HEK293T (cell line): Measurements from ENCODE around the gene ZNF777.

Source experiments
- CTCF ChIA-PET: fragments of 350-600 bp; formaldehyde crosslinking; extraction: SDS; loops from one replicate; lab custom pipeline; 2021; ENCODE audit warnings: antibody characterized with exemption, inconsistent platforms; lab: Yijun Ruan, JAX
- POLR2A ChIA-PET: fragments of 350-600 bp; formaldehyde crosslinking; extraction: SDS; loops from one replicate; lab custom pipeline; 2020; ENCODE audit warnings: antibody characterized with exemption, inconsistent platforms; lab: Yijun Ruan, JAX
- DNase-seq: peaks from one replicate; pipeline ENCODE4 v3.0.0; 2012; ENCODE audit warnings: mixed read lengths; ENCODE audit errors: extremely low spot score
- ARNT ChIP-seq: fragments of 450-650 bp; IDR thresholded peaks from 2 replicates; pipeline ENCODE4 v1.6.1; 2017; ENCODE audit warnings: mild to moderate bottlenecking
- BHLHE40 ChIP-seq: fragments of 450-650 bp; IDR thresholded peaks from 2 replicates; pipeline ENCODE4 v1.6.1; 2016; ENCODE audit warnings: mild to moderate bottlenecking, moderate library complexity, borderline replicate concordance
- CTBP1 ChIP-seq: fragments of 450-650 bp; IDR thresholded peaks from 2 replicates; pipeline ENCODE4 v1.6.1; 2016; ENCODE audit warnings: borderline replicate concordance
- ELF4 ChIP-seq: fragments of 450-650 bp; IDR thresholded peaks from 2 replicates; pipeline ENCODE4 v1.6.1; 2017; ENCODE audit warnings: antibody characterized with exemption
- FOXA1 ChIP-seq: fragments of 450-650 bp; IDR thresholded peaks from 2 replicates; pipeline ENCODE4 v1.6.1; 2016; ENCODE audit warnings: mild to moderate bottlenecking
- FOXK2 ChIP-seq: fragments of 450-650 bp; IDR thresholded peaks from 2 replicates; pipeline ENCODE4 v1.6.1; 2016; ENCODE audit warnings: mild to moderate bottlenecking
- FOXM1 ChIP-seq: fragments of 450-650 bp; IDR thresholded peaks from 2 replicates; pipeline ENCODE4 v1.6.1; 2017; ENCODE audit warnings: mild to moderate bottlenecking, borderline replicate concordance
- HDGF ChIP-seq: fragments of 450-650 bp; IDR thresholded peaks from 2 replicates; pipeline ENCODE4 v1.6.1; 2017; ENCODE audit warnings: antibody characterized with exemption, borderline replicate concordance
- L3MBTL2 ChIP-seq: fragments of 450-650 bp; conservative IDR thresholded peaks from 2 replicates; pipeline ENCODE4 v1.6.1; 2016; ENCODE audit warnings: mild to moderate bottlenecking
- LEF1 ChIP-seq: fragments of 450-650 bp; IDR thresholded peaks from 2 replicates; pipeline ENCODE4 v1.6.1; 2017; ENCODE audit warnings: mild to moderate bottlenecking, borderline replicate concordance
- NFRKB ChIP-seq: fragments of 450-650 bp; IDR thresholded peaks from 2 replicates; pipeline ENCODE4 v1.6.1; 2016; ENCODE audit warnings: mild to moderate bottlenecking, moderate library complexity
- SP1 ChIP-seq: fragments of 450-650 bp; IDR thresholded peaks from 2 replicates; pipeline ENCODE4 v1.6.1; 2017
- SUZ12 ChIP-seq: fragments of 450-650 bp; IDR thresholded peaks from 2 replicates; pipeline ENCODE4 v1.6.1; 2016; ENCODE audit warnings: mild to moderate bottlenecking
- TARDBP ChIP-seq: fragments of 450-650 bp; IDR thresholded peaks from 2 replicates; pipeline ENCODE4 v1.6.1; 2016
- ZNF384 ChIP-seq: fragments of 450-650 bp; IDR thresholded peaks from 2 replicates; pipeline ENCODE4 v1.6.1; 2016
- TF ChIP-seq, protein P1 (sequence below): fragments of 450-650 bp; IDR thresholded peaks from 2 replicates; pipeline ENCODE4 v1.6.1; 2016

Gene ZNF777

DNA sequence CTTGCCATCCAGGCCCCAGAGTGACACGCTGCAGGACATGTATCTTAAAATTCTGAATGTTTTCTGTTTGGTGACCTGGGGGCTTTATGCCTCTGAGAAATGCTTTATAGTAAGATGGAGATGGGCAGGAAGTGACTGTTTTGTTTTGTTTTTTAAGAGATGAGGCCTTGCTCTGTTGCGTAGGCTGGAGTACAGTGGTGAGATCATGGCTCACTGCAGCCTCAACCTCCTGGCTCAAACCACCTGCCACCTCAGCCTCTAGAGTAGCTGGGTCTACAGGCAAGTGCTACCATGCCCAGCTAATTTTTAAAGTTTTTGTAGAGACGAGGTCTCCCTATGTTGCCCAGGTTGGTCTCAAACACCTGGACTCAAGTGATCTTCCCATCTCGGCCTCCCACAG is 20.6 kb downstream of the ZNF777 start:
- CTCF ChIA-PET: interaction anchor here (0.6 kb wide), 2 partner anchors 12 to 19 kb away, joined by 3 to 4 read pairs; no protein-coding TSS in a partner anchor
- no peak for DNase-seq
- POLR2A ChIA-PET: no interaction called here
- no peak for TF ChIP-seq FOXA1
- TF ChIP-seq NFRKB: no peak
- TF ChIP-seq ARNT: no peak
- no peak for TF ChIP-seq FOXK2
- TF ChIP-seq SP1: no peak
- no peak for TF ChIP-seq HDGF
- TF ChIP-seq TARDBP: no peak
- TF ChIP-seq ZNF384: no peak
- TF ChIP-seq SUZ12: no peak
- TF ChIP-seq ELF4: no peak
- TF ChIP-seq, protein P1, sequence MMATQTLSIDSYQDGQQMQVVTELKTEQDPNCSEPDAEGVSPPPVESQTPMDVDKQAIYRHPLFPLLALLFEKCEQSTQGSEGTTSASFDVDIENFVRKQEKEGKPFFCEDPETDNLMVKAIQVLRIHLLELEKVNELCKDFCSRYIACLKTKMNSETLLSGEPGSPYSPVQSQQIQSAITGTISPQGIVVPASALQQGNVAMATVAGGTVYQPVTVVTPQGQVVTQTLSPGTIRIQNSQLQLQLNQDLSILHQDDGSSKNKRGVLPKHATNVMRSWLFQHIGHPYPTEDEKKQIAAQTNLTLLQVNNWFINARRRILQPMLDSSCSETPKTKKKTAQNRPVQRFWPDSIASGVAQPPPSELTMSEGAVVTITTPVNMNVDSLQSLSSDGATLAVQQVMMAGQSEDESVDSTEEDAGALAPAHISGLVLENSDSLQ: no peak
- TF ChIP-seq BHLHE40: no peak
- no peak for TF ChIP-seq LEF1
- TF ChIP-seq L3MBTL2: no peak

DNA sequence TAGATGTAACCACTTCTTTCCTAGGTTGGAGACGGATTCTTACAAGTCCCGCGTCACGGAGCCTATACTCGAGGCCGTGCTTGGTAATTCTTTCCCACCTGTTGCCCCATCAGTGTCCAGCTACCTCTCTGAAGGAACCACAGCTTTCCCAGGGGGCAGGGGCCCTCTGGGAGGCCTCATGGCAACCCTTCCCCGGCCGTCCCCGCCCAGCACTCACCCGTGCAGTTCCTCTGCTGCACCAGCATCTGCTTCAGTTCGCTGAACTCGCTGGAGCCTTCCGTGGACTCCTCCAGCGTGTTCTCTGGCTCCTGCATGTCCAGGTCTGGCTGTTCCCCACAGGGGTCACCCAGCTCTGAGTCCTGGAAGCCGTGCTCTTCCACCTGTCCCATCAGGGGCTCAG is 24.5 kb downstream of the ZNF777 start:
- ChIA-PET CTCF (no interaction called here), POLR2A (no interaction called here)
- no peak for TF ChIP-seq FOXK2
- TF ChIP-seq, protein P1: no peak
- no peak for TF ChIP-seq LEF1
- TF ChIP-seq FOXA1: no peak
- no peak for TF ChIP-seq FOXM1
- TF ChIP-seq BHLHE40: no peak
- no peak for TF ChIP-seq SP1
- DNase-seq: no peak

DNA sequence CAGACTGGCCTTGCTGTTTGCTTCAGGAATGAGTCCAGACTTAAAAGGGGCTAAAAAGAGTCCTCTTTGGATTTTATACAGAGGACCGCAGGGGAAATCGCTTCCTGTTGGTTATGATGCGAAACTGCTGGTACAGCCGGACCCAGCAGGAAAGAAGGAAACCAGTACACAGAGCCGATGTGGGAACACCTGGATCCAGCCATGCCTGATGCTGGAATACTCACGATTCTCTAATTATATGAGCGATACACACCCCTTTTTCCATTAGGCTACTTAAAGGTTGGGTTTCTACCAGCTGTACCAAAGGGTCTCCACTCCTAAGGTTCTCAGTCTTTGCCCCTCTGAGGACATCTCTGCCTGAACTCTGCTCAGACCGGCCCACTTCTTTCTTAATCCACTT is 27.7 kb downstream of the ZNF777 start:
- TF ChIP-seq HDGF (no peak), NFRKB (no peak), CTBP1 (no peak), L3MBTL2 (no peak), ZNF384 (no peak), BHLHE40 (no peak), TARDBP (no peak), ELF4 (no peak), SP1 (no peak), FOXM1 (no peak), LEF1 (no peak), FOXK2 (no peak), ARNT (no peak), SUZ12 (no peak), FOXA1 (no peak)
- TF ChIP-seq, protein P1: no peak
- POLR2A ChIA-PET: no interaction called here
- no peak for DNase-seq
- CTCF ChIA-PET: no interaction called here

DNA sequence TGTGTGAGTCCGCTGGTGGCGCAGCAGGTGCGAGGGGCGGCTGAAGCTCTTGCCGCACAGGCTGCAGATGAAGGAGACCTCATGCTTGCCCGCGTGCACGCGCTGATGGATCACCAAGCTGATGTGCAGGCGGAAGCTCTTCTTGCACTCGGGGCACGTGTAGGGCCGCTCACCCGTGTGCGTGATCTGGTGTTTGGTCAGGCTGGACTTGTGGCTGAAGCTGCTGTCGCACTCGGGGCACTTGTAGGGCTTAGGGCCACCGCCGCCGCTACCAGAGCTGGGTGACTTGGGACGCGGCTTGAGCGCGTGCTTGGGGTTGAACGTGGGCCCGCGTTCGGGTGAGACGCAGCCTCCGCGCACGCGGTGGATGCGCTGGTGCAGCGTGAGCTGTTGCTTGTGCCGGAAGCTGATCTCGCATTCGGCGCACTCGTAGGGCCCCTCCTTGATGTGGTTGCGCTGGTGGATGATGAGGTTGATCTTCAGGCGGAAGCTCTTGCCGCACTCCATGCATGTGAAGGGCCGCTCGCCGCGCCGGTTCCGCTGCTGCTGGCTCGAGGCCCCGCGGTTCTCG is 28.7 kb downstream of the ZNF777 start:
- no peak for TF ChIP-seq CTBP1
- TF ChIP-seq ZNF384: no peak
- no peak for TF ChIP-seq LEF1
- TF ChIP-seq HDGF: no peak
- no peak for TF ChIP-seq SUZ12
- TF ChIP-seq FOXK2: no peak
- no peak for TF ChIP-seq BHLHE40
- no peak for TF ChIP-seq NFRKB
- no peak for TF ChIP-seq TARDBP
- no peak for TF ChIP-seq ELF4
- no peak for TF ChIP-seq FOXM1
- TF ChIP-seq, protein P1: no peak
- no peak for TF ChIP-seq ARNT
- TF ChIP-seq L3MBTL2: no peak
- no peak for DNase-seq
- CTCF ChIA-PET: interaction anchor here (0.7 kb wide), 1 partner anchor 347 kb away, joined by 3 read pairs; no protein-coding TSS in a partner anchor
- POLR2A ChIA-PET: no interaction called here

DNA sequence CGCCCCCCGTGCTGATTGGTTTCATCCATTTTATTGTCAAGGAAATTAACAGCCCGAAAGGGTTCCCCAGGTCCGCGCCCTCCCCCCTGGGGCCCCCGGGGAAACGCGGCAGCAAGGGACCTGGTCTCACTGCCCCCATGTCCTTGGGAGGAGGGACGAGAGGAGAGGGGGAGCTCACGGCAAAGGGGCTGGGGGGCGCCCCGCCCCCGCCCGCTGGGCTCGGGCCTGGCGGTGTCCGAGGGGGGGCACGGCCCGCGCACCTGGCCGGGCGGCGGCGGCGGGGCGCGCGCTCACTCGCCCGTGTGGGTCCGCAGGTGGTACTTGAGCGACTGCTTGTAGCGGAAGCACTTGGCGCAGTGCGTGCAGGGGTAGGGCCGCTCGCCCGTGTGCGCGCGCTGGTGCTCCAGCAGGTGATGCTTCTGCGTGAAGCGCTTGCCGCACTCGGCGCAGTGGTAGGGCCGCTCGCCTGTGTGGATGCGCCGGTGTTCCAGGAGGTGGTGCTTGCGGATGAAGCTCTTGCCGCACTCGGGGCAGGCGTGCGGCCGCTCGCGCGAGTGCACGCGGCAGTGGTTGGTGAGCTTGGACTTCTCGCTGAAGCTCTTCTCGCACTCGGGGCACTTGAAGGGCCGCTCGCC is 29.3 kb downstream of the ZNF777 start:
- DNase-seq: no peak
- CTCF ChIA-PET: interaction anchor here (0.7 kb wide), 1 partner anchor 347 kb away, joined by 3 read pairs; no protein-coding TSS in a partner anchor
- POLR2A ChIA-PET: no interaction called here
- TF ChIP-seq, protein P1: no peak
